HepG2 (cell line): Measurements from ENCODE around the gene SSMEM1. TPM values are rescaled to one million over a fixed set of nuclear protein-coding genes. Genes with fewer than 3 reads are reported as not detected.

Source experiments
- GFI1 ChIP-seq: sonication (generic); formaldehyde crosslinking; IDR thresholded peaks from 2 replicates; pipeline ENCODE4 v1.5.0; 2020; ENCODE audit warnings: missing genetic modification reagents, mild to moderate bottlenecking, borderline replicate concordance
- GTF2F1 ChIP-seq: fragments of 150-350 bp; IDR thresholded peaks from 2 replicates; pipeline ENCODE4 v1.6.1; 2014; ENCODE audit warnings: low read length
- IRF2 ChIP-seq: IDR thresholded peaks from 2 replicates; pipeline ENCODE4 v1.6.1; 2018; ENCODE audit warnings: missing genetic modification reagents, missing compliant biosample characterization
- KLF16 ChIP-seq, 2 experiments: sonication (generic) in 1 of 2; formaldehyde crosslinking in 1 of 2; IDR thresholded peaks; 2 replicates each; pipeline versions ENCODE4 v1.6.1 to v1.8.0; 2016 to 2023; ENCODE audit warnings: missing genetic modification reagents in 2 of 2, missing compliant biosample characterization in 1 of 2
- NCOA2 ChIP-seq: sonication (generic); formaldehyde crosslinking; IDR thresholded peaks from 2 replicates; pipeline ENCODE4 v1.8.0; 2022; ENCODE audit warnings: inconsistent platforms
- NFYC ChIP-seq: IDR thresholded peaks from 2 replicates; pipeline ENCODE4 v1.6.1; 2016; ENCODE audit warnings: missing genetic modification reagents, missing compliant biosample characterization
- POLR2G ChIP-seq: fragments of 200-400 bp; formaldehyde crosslinking; IDR thresholded peaks from 2 replicates; pipeline ENCODE4 v1.6.1; 2018; ENCODE audit warnings: mild to moderate bottlenecking, low read depth, low read length, moderate library complexity
- REL ChIP-seq: sonication (generic); formaldehyde crosslinking; conservative IDR thresholded peaks from 2 replicates; pipeline ENCODE4 v1.8.0; 2022; ENCODE audit warnings: mild to moderate bottlenecking, missing genetic modification reagents, moderate library complexity
- REPIN1 ChIP-seq: sonication (generic); formaldehyde crosslinking; IDR thresholded peaks from 2 replicates; pipeline ENCODE4 v1.8.0; 2022; ENCODE audit warnings: missing genetic modification reagents, low read depth, mild to moderate bottlenecking, borderline replicate concordance
- RFXAP ChIP-seq: sonication (generic); formaldehyde crosslinking; IDR thresholded peaks from 2 replicates; pipeline ENCODE4 v1.4.0; 2020; ENCODE audit warnings: missing genetic modification reagents, borderline replicate concordance
- SIN3A ChIP-seq: IDR thresholded peaks from 2 replicates; pipeline ENCODE4 v1.6.1; 2011; ENCODE audit warnings: low read depth, mild to moderate bottlenecking, control low read depth, low read length, borderline replicate concordance
- SMARCC2 ChIP-seq: fragments of 450-650 bp; IDR thresholded peaks from 2 replicates; pipeline ENCODE4 v1.6.1; 2017; ENCODE audit warnings: antibody characterized with exemption, mild to moderate bottlenecking
- TAF15 ChIP-seq: fragments of 200-400 bp; formaldehyde crosslinking; IDR thresholded peaks from one replicate; pipeline ENCODE4 v1.6.1; 2018; ENCODE audit warnings: mild to moderate bottlenecking, low read depth, low read length; ENCODE audit not compliant: poor library complexity, severe bottlenecking
- ZFY ChIP-seq: sonication (generic); formaldehyde crosslinking; IDR thresholded peaks from 2 replicates; pipeline ENCODE4 v1.4.0; 2020; ENCODE audit warnings: missing genetic modification reagents
- ZKSCAN1 ChIP-seq: fragments of 150-350 bp; IDR thresholded peaks from 2 replicates; pipeline ENCODE4 v1.6.1; 2014; ENCODE audit warnings: low read length
- ZNF12 ChIP-seq: sonication (generic); formaldehyde crosslinking; IDR thresholded peaks from 2 replicates; pipeline ENCODE4 v1.5.0; 2020; ENCODE audit warnings: missing genetic modification reagents
- ZNF567 ChIP-seq: sonication (generic); formaldehyde crosslinking; IDR thresholded peaks from 2 replicates; pipeline ENCODE4 v1.8.1; 2023; ENCODE audit warnings: mild to moderate bottlenecking, missing genetic modification reagents, borderline replicate concordance
- polyA plus RNA-seq, 8 experiments: library from polyadenylated mRNA; depleted of rRNA in 3 of 8; stranded (reverse) in 7 of 8; unstranded in 1 of 8; fragments of >200 nt; fragmentation: Illumina TruSeq in 4 of 8; extraction: Trizol in 4 of 8; gene quantifications; 2 replicates each; pipeline versions ENCODE4 v1.2.1 to v1.2.3, GENCODE V29; 2011 to 2016; ENCODE audit warnings: low read depth in 4 of 8, missing spikeins in 1 of 8, mixed read lengths in 1 of 8; ENCODE audit not compliant: insufficient read depth in 1 of 8
- total RNA-seq, 5 experiments: library from RNA; depleted of rRNA; stranded (reverse); fragments of >200 nt; fragmentation: Illumina TruSeq; extraction: Trizol; gene quantifications; 2 replicates each; pipeline ENCODE4 v1.2.3, GENCODE V29; 2016; ENCODE audit warnings: low read depth in 1 of 5
- TF ChIP-seq, protein P1 (sequence below): sonication (generic); formaldehyde crosslinking; IDR thresholded peaks from 2 replicates; pipeline ENCODE4 v1.4.0; 2020; ENCODE audit warnings: missing genetic modification reagents, borderline replicate concordance
- TF ChIP-seq, protein P2 (sequence below): sonication (generic); formaldehyde crosslinking; IDR thresholded peaks from 2 replicates; pipeline ENCODE4 v1.8.1; 2023; ENCODE audit warnings: mild to moderate bottlenecking, missing genetic modification reagents
- TF ChIP-seq, protein P3 (sequence below): sonication (generic); formaldehyde crosslinking; IDR thresholded peaks from 2 replicates; pipeline ENCODE4 v1.4.0; 2020; ENCODE audit warnings: missing genetic modification reagents

SSMEM1 gene
- total and polyA plus RNA-seq, 2 of the 13 experiments (the other 11 are each of a cell fraction or from before 2014, with no cell fraction given): not detected

DNA sequence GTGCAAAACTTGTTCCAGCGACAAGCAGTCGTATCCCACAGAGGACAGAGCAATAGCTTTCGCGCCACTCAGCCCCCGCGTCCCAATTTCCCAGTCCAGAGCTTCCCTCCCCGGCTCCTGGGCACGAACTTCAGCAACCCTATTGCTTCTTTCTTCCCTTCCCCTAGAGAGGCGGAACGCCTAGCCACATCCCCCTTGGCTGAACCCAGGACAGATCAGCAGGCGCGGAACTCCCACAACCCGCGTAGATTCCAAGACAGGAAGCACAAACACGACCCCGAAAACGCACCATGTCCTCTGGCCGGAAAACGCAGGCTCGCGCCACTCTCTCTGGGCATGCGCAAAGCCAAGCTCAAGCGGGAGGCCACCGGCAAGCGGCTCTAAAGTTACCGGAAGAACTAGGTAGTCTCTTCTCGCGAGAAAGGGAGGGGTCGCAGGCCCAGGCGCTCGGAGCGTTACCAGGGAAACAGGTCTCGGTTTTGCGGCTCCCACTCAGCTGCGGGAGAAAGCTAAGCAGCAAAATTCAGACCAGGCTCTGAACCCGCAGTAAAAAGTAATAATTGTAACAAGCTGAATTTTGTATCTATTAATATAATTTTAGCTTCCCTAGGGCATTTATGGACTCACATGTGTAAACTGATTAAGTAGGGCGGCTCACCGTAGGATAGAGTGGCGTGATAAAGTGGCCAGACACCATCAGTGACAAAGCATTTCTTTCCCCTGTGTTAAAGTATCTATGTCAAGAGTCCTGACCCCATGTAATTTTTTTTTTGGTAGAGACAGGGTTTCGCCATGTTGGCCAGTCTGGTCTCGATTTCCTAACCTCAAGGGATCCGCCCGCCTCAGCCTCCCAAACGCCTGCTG lies 2.3 kb upstream of the SSMEM1 start, which contains the start of gene TMEM209 (continued):
- TF ChIP-seq TAF15 (peak; percentile 40), RFXAP (peak; percentile 49; the same call in 1 of the 2 replicates), REL (CRISPR knock-in tag) (0 out of 2 replicates have a peak, but pooled peaks have one; percentile 57), ZNF567 (CRISPR knock-in tag) (no peak), POLR2G (peak; percentile 98), NFYC (peak; percentile 27; the same call in 1 of the 2 replicates), SMARCC2 (no peak), GFI1 (0 out of 2 replicates have a peak, but pooled peaks have one; percentile 35), KLF16 (CRISPR knock-in tag; IDR thresholded peaks at IDR 0.05) (peak in 1 of 2 experiments; percentile 87; a peak in 2 of 4 replicates), SIN3A (peak; percentile 90), ZNF12 (CRISPR knock-in tag) (no peak), ZKSCAN1 (0 out of 2 replicates have a peak, but pooled peaks have one; percentile 38), REPIN1 (CRISPR knock-in tag) (peak; percentile 53; the same call in 1 of the 2 replicates), IRF2 (CRISPR knock-in tag) (peak; percentile 66; the same call in 1 of the 2 replicates), NCOA2 (no peak; the same call in 1 of the 2 replicates), ZFY (CRISPR knock-in tag) (peak; percentile 94), GTF2F1 (0 out of 2 replicates have a peak, but pooled peaks have one; percentile 20)
- TF ChIP-seq, protein P1, sequence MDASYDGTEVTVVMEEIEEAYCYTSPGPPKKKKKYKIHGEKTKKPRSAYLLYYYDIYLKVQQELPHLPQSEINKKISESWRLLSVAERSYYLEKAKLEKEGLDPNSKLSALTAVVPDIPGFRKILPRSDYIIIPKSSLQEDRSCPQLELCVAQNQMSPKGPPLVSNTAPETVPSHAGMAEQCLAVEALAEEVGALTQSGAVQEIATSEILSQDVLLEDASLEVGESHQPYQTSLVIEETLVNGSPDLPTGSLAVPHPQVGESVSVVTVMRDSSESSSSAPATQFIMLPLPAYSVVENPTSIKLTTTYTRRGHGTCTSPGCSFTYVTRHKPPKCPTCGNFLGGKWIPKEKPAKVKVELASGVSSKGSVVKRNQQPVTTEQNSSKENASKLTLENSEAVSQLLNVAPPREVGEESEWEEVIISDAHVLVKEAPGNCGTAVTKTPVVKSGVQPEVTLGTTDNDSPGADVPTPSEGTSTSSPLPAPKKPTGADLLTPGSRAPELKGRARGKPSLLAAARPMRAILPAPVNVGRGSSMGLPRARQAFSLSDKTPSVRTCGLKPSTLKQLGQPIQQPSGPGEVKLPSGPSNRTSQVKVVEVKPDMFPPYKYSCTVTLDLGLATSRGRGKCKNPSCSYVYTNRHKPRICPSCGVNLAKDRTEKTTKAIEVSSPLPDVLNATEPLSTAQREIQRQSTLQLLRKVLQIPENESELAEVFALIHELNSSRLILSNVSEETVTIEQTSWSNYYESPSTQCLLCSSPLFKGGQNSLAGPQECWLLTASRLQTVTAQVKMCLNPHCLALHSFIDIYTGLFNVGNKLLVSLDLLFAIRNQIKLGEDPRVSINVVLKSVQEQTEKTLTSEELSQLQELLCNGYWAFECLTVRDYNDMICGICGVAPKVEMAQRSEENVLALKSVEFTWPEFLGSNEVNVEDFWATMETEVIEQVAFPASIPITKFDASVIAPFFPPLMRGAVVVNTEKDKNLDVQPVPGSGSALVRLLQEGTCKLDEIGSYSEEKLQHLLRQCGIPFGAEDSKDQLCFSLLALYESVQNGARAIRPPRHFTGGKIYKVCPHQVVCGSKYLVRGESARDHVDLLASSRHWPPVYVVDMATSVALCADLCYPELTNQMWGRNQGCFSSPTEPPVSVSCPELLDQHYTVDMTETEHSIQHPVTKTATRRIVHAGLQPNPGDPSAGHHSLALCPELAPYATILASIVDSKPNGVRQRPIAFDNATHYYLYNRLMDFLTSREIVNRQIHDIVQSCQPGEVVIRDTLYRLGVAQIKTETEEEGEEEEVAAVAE (CRISPR knock-in tag): peak; percentile 56; the same call in 1 of the 2 replicates
- TF ChIP-seq, protein P2, sequence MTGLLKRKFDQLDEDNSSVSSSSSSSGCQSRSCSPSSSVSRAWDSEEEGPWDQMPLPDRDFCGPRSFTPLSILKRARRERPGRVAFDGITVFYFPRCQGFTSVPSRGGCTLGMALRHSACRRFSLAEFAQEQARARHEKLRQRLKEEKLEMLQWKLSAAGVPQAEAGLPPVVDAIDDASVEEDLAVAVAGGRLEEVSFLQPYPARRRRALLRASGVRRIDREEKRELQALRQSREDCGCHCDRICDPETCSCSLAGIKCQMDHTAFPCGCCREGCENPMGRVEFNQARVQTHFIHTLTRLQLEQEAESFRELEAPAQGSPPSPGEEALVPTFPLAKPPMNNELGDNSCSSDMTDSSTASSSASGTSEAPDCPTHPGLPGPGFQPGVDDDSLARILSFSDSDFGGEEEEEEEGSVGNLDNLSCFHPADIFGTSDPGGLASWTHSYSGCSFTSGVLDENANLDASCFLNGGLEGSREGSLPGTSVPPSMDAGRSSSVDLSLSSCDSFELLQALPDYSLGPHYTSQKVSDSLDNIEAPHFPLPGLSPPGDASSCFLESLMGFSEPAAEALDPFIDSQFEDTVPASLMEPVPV (CRISPR knock-in tag): 0 out of 2 replicates have a peak, but pooled peaks have one; percentile 53
- TF ChIP-seq, protein P3, sequence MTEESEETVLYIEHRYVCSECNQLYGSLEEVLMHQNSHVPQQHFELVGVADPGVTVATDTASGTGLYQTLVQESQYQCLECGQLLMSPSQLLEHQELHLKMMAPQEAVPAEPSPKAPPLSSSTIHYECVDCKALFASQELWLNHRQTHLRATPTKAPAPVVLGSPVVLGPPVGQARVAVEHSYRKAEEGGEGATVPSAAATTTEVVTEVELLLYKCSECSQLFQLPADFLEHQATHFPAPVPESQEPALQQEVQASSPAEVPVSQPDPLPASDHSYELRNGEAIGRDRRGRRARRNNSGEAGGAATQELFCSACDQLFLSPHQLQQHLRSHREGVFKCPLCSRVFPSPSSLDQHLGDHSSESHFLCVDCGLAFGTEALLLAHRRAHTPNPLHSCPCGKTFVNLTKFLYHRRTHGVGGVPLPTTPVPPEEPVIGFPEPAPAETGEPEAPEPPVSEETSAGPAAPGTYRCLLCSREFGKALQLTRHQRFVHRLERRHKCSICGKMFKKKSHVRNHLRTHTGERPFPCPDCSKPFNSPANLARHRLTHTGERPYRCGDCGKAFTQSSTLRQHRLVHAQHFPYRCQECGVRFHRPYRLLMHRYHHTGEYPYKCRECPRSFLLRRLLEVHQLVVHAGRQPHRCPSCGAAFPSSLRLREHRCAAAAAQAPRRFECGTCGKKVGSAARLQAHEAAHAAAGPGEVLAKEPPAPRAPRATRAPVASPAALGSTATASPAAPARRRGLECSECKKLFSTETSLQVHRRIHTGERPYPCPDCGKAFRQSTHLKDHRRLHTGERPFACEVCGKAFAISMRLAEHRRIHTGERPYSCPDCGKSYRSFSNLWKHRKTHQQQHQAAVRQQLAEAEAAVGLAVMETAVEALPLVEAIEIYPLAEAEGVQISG (CRISPR knock-in tag): peak; percentile 86
